Measurements from ENCODE around the gene PEX5. TPM values are rescaled to one million over a fixed set of nuclear protein-coding genes. Genes with fewer than 3 reads are reported as not detected.

The PEX5 gene
- total and polyA plus RNA-seq, 11 donors = 9.7 to 45.9 (median 29.9) TPM

DNA sequence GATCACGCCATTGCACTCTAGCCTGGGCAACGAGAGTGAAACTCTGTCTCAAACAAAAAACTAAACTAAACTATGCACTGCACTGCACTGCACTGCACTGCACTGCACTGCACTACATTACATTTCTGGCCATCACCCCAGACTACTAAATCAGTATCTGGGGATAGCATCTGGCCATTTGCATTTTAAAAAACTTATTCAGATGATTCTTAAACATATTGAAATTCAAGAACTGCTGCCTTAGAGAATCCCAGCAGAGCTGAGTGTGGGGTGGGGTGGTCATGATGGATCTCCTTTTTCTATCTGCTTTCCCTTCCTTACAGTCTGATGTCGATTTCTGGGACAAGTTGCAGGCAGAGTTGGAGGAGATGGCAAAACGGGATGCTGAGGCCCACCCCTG, 13.6 kb downstream of the PEX5 start:
- WGBS, 4 donors = 82 to 95% (median 92%) methylated on average over 4 of the region's 4 CpGs
- intact Hi-C loops (cut with DNase I) = no loop called here
- no peak overlapping the region for H3K27ac ChIP-seq

DNA sequence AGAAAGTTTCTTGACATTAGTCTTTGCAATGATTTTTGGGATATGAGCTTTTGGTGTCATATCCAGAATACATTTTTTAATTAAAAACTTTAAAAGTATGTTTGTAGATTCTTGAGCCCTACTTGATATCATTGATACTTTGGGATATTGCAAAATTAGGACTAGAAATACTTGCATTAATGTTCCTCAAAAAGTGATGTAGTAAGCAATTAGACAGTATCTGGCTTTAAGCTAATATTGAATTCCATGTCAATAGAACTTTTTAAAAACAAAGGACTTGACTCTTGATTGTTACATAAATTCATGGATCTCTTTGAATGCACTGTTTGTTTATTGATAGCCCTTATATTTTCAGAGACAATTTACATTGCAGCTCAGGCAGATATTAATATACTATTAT, 15.6 kb downstream of the PEX5 start:
- no peak for DNase-seq
- Histone ChIP-seq H3K27me3 (no peaks in the 10 kb centered on the region), H3K4me3 (no peak overlapping the region), H3K36me3 (peaks cover 5 to 95% (median 88%) of the 10 kb centered on the region in 9 donors), H3K9me3 (no peaks in the 10 kb centered on the region), H3K27ac (no peak overlapping the region), H3K4me1 (no peaks in the 10 kb centered on the region)
- intact Hi-C loops (cut with DNase I) = no loop called here
- ATAC-seq = no peak
- TF ChIP-seq POLR2A (IDR thresholded peaks at IDR 0.05) = no peak
- TF ChIP-seq, protein P1, sequence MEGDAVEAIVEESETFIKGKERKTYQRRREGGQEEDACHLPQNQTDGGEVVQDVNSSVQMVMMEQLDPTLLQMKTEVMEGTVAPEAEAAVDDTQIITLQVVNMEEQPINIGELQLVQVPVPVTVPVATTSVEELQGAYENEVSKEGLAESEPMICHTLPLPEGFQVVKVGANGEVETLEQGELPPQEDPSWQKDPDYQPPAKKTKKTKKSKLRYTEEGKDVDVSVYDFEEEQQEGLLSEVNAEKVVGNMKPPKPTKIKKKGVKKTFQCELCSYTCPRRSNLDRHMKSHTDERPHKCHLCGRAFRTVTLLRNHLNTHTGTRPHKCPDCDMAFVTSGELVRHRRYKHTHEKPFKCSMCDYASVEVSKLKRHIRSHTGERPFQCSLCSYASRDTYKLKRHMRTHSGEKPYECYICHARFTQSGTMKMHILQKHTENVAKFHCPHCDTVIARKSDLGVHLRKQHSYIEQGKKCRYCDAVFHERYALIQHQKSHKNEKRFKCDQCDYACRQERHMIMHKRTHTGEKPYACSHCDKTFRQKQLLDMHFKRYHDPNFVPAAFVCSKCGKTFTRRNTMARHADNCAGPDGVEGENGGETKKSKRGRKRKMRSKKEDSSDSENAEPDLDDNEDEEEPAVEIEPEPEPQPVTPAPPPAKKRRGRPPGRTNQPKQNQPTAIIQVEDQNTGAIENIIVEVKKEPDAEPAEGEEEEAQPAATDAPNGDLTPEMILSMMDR (IDR thresholded peaks at IDR 0.05) = no peak

More for the DNA sequence above, 13.6 kb downstream of the PEX5 start:
- no peak for TF ChIP-seq POLR2A (IDR thresholded peaks at IDR 0.05)
- TF ChIP-seq, protein P1 (IDR thresholded peaks at IDR 0.05) = no peak
- no peaks in the 10 kb centered on the region for H3K27me3 ChIP-seq
- DNase-seq (no peak), ATAC-seq (no peak)
- H3K36me3 ChIP-seq = peaks cover 0 to 83% (median 77%) of the 10 kb centered on the region in 9 donors
- H3K4me1 ChIP-seq = no peaks in the 10 kb centered on the region
- no peaks in the 10 kb centered on the region for H3K9me3 ChIP-seq
- H3K4me3 ChIP-seq = no peak overlapping the region

DNA sequence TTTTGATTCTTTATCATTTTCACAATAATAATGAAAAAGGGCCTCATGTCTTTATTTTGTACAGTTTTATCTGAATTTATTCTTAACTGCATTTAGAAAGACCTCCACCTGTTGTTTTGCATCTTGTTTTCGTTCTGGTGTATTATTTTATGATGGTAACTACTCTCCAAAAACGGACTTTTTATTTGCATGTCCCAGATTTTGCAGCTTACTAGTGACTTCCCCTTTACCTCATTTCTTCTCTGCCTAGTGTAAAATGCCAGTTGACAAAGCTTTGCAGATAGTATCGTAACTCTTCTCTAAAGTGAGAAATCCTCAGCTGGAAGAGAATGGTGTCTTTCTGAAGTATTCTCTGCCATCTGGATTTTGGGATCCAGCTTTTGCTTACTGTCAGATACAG, 17.2 kb downstream of the PEX5 start:
- Histone ChIP-seq H3K27ac (no peak overlapping the region), H3K4me1 (no peaks in the 10 kb centered on the region), H3K4me3 (no peak overlapping the region), H3K36me3 (peaks cover 5 to 100% (median 97%) of the 10 kb centered on the region in 9 donors), H3K27me3 (no peaks in the 10 kb centered on the region), H3K9me3 (peaks cover 0 to 4% (median 0%) of the 10 kb centered on the region in 12 donors)
- ATAC-seq = no peak
- no peak for DNase-seq
- 92 to 95% (median 94%) methylated on average over 3 of the region's 3 CpGs for WGBS, 4 donors
- intact Hi-C loops (cut with DNase I) = no loop called here
- no peak for TF ChIP-seq POLR2A (IDR thresholded peaks at IDR 0.05)
- TF ChIP-seq, protein P1 (IDR thresholded peaks at IDR 0.05) = no peak

DNA sequence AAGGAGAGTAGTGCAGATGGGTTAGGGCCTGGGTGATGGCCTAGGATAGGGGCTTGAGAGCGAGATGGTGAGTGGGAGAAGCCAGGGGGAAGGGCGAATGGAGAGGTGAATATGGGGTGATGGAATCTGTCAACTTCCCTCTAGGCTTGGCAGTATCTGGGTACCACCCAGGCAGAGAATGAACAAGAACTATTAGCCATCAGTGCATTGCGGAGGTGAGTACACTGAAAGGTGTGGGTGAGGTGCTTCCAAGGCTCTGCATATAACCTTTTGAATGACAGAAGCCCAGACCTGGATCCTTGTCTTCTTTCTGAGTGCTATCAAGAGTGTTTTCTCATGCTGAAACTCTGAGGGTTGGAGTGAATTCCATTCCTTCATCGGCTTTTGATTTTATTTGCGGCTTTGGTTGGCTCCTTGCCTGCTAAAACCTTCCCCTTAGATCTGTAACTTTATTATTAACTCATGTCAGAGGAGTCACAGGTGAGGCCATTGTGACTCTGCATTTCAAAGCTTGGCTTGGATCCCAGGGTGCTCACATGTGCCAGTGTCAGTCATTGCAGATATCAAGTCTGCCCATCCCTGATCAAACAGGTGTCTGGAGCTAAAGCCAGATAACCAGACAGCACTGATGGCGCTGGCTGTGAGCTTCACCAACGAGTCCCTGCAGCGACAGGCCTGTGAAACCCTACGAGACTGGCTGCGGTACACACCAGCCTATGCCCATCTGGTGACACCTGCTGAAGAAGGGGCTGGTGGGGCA, 18.6 kb downstream of the PEX5 start:
- ATAC-seq (no peak), DNase-seq (no peak)
- Histone ChIP-seq H3K27me3 (no peaks in the 10 kb centered on the region), H3K27ac (no peak overlapping the region), H3K4me3 (no peak overlapping the region), H3K36me3 (peaks cover 5 to 90% (median 87%) of the 10 kb centered on the region in 9 donors), H3K9me3 (peaks cover 0 to 10% (median 0%) of the 10 kb centered on the region in 12 donors), H3K4me1 (no peaks in the 10 kb centered on the region)
- TF ChIP-seq POLR2A (IDR thresholded peaks at IDR 0.05) = no peak
- TF ChIP-seq, protein P1 (IDR thresholded peaks at IDR 0.05) = no peak
- intact Hi-C loops (cut with DNase I) = no loop called here
- WGBS, 4 donors = 95 to 98% (median 97%) methylated on average over 7 to 10 of the region's 10 CpGs

Data from heart left ventricle (tissue), 16 donors.